Sigmoid colon (tissue), 3 donors: ENCODE measurements around the gene RIPK3.

Experiments used
- POLR2A ChIP-seq, 2 donors: fragments of 450-650 bp; IDR thresholded peaks; one replicate each; pipeline ENCODE4 v1.6.1; 2016; ENCODE audit warnings: antibody characterized with exemption in 2 of 2, mild to moderate bottlenecking in 2 of 2, moderate library complexity in 2 of 2
- TF ChIP-seq, protein P1 (sequence below), 4 experiments: fragments of 450-650 bp in 3 of 4; fragments of 200-600 bp in 1 of 4; IDR thresholded peaks; one replicate each; pipeline ENCODE4 v1.5.1; 2016 to 2019; ENCODE audit warnings: antibody characterized with exemption in 4 of 4, mild to moderate bottlenecking in 3 of 4, moderate library complexity in 2 of 4

DNA sequence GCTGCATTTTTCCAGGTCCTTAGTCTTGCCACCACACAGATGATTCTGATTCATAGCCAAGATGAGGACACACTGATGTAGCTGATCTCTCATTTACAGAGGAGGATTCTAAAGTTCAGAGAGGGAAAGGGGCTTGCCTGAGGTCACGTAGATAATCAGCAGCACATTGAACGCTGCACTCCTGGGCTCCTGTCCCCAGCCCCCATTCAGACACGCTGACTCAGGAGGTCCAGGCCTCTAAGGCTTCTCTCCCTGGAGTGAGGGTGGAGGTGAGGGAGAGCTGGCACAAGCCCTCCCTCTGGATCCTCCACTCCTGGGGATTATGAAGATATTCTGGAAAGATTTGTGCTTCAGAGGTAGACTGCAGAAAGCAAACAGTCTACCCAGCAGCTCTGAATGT is 38.5 kb upstream of the RIPK3 start:
- no peak for TF ChIP-seq POLR2A (IDR thresholded peaks at IDR 0.05)
- TF ChIP-seq, protein P1, sequence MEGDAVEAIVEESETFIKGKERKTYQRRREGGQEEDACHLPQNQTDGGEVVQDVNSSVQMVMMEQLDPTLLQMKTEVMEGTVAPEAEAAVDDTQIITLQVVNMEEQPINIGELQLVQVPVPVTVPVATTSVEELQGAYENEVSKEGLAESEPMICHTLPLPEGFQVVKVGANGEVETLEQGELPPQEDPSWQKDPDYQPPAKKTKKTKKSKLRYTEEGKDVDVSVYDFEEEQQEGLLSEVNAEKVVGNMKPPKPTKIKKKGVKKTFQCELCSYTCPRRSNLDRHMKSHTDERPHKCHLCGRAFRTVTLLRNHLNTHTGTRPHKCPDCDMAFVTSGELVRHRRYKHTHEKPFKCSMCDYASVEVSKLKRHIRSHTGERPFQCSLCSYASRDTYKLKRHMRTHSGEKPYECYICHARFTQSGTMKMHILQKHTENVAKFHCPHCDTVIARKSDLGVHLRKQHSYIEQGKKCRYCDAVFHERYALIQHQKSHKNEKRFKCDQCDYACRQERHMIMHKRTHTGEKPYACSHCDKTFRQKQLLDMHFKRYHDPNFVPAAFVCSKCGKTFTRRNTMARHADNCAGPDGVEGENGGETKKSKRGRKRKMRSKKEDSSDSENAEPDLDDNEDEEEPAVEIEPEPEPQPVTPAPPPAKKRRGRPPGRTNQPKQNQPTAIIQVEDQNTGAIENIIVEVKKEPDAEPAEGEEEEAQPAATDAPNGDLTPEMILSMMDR (IDR thresholded peaks at IDR 0.05), result no peak
